ENCODE data around the gene TTYH1. TPM values are rescaled to one million over a fixed set of nuclear protein-coding genes. Genes with fewer than 3 reads are reported as not detected.

TTYH1 gene
- total RNA-seq, 1 donor from 2014 or later, result 0.21 TPM

Other genes starting within 250 kb of the TTYH1 start
- gene TMC4, start 242.3 kb upstream of the TTYH1 start, total RNA-seq, result 0.54 and 1.1 TPM in 2 replicates
- gene MBOAT7, start 225.9 kb upstream of the TTYH1 start, total RNA-seq, result 289 and 291 TPM in 2 replicates
- 17.9 and 18.4 TPM in 2 replicates for gene TSEN34, start 224.2 kb upstream of the TTYH1 start, total RNA-seq
- gene RPS9, start 214.6 kb upstream of the TTYH1 start, total RNA-seq, result 1,530 and 1,555 TPM in 2 replicates
- gene LILRB3, start 192.5 kb upstream of the TTYH1 start, total RNA-seq, result 0.26 TPM in 1 of 2 replicates, not detected in the other
- gene LILRA6, start 172.7 kb upstream of the TTYH1 start, total RNA-seq, result 0.09 TPM in 1 of 2 replicates, not detected in the other
- not detected in 2 replicates for gene LILRB5, start 158.2 kb upstream of the TTYH1 start, total RNA-seq
- gene LILRB2, start 134.4 kb upstream of the TTYH1 start, total RNA-seq, result not detected in 2 replicates
- not detected in 2 replicates for gene LILRA5, start 102.3 kb upstream of the TTYH1 start, total RNA-seq
- gene LILRA4, start 76.3 kb upstream of the TTYH1 start, total RNA-seq, result not detected in 2 replicates
- gene LAIR1, start 50.5 kb upstream of the TTYH1 start, total RNA-seq, result 5.9 and 7.7 TPM in 2 replicates
- gene LENG8, start 33.7 kb downstream of the TTYH1 start, total RNA-seq, result 202 and 214 TPM in 2 replicates
- 8.2 and 8.3 TPM in 2 replicates for gene LENG9, start 48.3 kb downstream of the TTYH1 start, total RNA-seq
- gene CDC42EP5, start 57.8 kb downstream of the TTYH1 start, total RNA-seq, result 0.61 and 0.64 TPM in 2 replicates
- 34.2 and 35.0 TPM in 2 replicates for gene LAIR2, start 87.4 kb downstream of the TTYH1 start, total RNA-seq
- gene LILRA2, start 158.3 kb downstream of the TTYH1 start, total RNA-seq, result not detected in 2 replicates
- not detected in 2 replicates for gene LILRA1, start 178.2 kb downstream of the TTYH1 start, total RNA-seq
- gene LILRB1, start 215.0 kb downstream of the TTYH1 start, total RNA-seq, result 0.33 TPM in 1 of 2 replicates, not detected in the other
- gene LILRB4, start 247.5 kb downstream of the TTYH1 start, total RNA-seq, result not detected in 2 replicates